ENCODE measurements around the gene ELMO1. TPM values are rescaled to one million over a fixed set of nuclear protein-coding genes. Genes with fewer than 3 reads are reported as not detected.

Gene ELMO1
- total RNA-seq, 1 donor from 2014 or later = 0.69 TPM

DNA sequence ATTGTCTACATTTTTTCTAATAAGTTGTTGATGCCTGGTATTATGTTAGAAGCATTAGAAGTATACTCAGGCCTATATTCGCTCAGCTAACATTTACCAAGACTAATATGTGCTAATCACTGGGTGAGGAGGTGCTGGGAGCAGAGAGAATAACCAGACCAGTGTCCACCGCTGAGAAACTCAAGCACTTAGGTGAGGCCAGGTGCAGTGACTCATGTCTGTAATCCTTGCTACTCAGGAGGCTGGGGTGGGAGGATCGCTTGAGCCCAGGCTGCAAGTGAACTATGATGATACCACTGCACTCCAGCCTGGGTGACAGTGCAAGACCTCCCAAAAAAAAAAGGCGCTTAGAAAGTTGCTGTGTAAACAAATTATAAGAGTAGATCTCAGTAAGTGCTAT is 542.2 kb downstream of the ELMO1 start:
- TF ChIP-seq, protein P1, sequence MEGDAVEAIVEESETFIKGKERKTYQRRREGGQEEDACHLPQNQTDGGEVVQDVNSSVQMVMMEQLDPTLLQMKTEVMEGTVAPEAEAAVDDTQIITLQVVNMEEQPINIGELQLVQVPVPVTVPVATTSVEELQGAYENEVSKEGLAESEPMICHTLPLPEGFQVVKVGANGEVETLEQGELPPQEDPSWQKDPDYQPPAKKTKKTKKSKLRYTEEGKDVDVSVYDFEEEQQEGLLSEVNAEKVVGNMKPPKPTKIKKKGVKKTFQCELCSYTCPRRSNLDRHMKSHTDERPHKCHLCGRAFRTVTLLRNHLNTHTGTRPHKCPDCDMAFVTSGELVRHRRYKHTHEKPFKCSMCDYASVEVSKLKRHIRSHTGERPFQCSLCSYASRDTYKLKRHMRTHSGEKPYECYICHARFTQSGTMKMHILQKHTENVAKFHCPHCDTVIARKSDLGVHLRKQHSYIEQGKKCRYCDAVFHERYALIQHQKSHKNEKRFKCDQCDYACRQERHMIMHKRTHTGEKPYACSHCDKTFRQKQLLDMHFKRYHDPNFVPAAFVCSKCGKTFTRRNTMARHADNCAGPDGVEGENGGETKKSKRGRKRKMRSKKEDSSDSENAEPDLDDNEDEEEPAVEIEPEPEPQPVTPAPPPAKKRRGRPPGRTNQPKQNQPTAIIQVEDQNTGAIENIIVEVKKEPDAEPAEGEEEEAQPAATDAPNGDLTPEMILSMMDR (conservative IDR thresholded peaks at IDR 0.05; ENCODE audit: low read depth, low read length) = no peak
- H3K4me3 ChIP-seq (ENCODE audit: low read depth, low read length) = no peak overlapping the region
- no peak for DNase-seq (ENCODE audit: low read depth)

DNA sequence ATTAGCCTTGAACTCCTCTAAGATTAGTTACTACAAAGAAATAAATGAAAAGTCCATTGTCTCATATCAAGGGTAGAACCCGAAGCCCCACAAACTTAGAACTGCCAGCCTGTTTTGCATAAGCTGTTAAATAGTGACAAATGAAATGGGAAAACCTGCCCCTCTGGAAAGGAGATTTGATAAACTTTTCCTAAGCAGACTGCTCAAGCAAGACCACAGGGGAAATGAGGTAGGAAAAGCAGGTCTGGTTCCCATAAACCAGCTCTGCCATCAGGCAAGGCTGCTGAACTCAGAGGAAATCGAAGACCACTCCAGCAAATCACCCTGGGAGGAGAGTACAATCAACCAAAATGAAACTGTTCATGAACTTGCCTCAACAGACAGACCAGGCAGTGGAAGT is 542.8 kb downstream of the ELMO1 start:
- no peak overlapping the region for H3K4me3 ChIP-seq (ENCODE audit: low read depth, low read length)
- no peak for DNase-seq (ENCODE audit: low read depth)
- TF ChIP-seq, protein P1 (conservative IDR thresholded peaks at IDR 0.05; ENCODE audit: low read depth, low read length) = no peak

DNA sequence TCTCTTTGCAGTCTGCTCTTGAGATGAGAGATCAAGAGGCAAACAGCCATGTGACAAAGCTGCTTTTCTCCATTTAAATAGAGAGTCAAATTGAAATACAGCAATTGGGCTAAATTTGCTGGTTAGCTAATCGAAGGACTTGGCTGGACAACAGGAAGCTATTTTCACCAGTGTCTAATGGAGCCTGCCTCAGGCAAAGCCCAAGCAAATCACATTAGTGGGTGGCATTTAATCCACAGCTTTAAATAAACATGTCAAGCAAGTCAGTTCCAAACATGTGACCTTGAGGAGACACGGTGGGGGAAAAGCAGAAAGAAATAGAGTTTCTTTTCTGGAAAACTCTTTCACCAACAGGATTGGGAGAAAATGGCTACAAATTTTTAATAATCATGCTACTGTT is 543.9 kb downstream of the ELMO1 start:
- no peak for DNase-seq (ENCODE audit: low read depth)
- H3K4me3 ChIP-seq (ENCODE audit: low read depth, low read length) = no peak overlapping the region
- TF ChIP-seq, protein P1 (conservative IDR thresholded peaks at IDR 0.05; ENCODE audit: low read depth, low read length) = no peak

DNA sequence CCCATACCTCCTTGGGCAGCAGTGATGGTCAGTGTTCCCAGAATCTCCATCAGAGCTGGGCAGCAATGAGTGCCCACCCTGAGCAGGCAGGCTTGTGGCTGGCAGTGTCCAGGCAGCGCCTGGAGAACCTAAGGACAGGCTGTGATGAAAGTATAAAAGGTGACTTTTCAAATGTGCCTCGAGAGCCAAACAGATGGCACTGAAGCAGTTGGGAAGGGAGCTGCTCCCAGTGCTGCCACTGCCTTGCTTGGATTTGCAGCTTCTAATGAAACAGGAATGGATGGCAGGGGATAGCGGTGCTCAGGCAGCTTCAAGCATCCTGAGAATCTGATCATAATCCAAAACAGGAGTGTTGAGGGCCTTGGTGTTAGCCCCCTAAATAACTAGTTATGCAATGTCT is 544.6 kb downstream of the ELMO1 start:
- no peak for DNase-seq (ENCODE audit: low read depth)
- H3K4me3 ChIP-seq (ENCODE audit: low read depth, low read length) = no peak overlapping the region
- TF ChIP-seq, protein P1 (conservative IDR thresholded peaks at IDR 0.05; ENCODE audit: low read depth, low read length) = no peak

DNA sequence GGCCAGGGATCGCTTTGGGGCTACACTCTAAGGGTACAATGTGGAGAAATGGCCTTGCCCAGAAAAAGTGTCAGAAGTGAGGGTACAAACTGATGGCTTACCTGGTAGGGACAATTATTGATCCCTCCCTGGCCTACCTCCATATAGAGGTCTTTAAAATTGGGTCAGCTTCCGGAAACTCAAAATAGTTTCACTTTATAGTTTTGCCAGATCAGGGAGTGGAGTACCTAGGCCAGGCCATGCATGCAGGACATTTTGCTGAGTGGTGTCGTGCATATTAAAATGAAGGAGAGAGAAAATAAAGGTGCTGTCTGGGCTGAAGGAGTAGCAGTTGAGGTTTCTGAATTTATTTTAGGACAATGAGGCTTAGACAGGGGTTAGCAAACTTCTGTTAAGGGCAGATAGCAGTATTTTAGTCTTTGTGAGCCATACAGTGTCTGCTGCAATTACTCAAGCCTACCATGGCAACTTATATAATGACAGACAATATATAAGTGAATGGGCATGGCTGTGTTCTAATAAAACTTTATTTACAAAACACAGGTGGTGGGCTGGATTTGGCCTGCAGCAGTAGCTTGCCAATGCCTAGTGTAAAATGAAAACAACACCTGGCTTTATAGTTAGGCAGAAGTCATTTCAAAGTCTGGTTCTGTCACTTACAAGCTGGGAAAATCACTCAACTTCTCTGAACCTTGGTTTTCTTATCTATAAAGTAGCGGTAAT is 547.5 kb downstream of the ELMO1 start:
- TF ChIP-seq, protein P1 (conservative IDR thresholded peaks at IDR 0.05; ENCODE audit: low read depth, low read length) = no peak
- H3K4me3 ChIP-seq (ENCODE audit: low read depth, low read length) = no peak overlapping the region

DNA sequence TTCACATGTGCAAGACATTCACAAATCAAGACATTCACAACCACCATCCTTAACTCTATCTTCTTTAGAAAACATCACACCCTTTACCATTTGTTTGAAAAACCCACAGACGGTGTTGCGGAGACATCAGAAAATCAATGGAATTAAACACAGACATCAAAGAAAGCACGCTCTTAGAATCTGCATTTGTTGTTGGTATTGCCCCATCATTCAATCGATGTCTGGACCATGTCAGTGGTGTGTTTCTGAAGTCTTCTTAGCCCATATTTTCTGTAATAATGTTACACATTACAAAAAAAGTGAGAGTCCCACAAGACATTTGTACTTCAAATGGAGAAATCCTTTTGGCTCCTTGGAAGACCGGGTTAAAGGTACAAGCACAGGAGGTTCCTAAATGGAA is 550.5 kb downstream of the ELMO1 start:
- H3K4me3 ChIP-seq (ENCODE audit: low read depth, low read length) = no peak overlapping the region
- no peak for DNase-seq (ENCODE audit: low read depth)
- TF ChIP-seq, protein P1 (conservative IDR thresholded peaks at IDR 0.05; ENCODE audit: low read depth, low read length) = no peak

More for the DNA sequence above, 547.5 kb downstream of the ELMO1 start:
- no peak for DNase-seq (ENCODE audit: low read depth)

All from epithelial cell of proximal tubule (primary cell).